GDM1 (cell line): Measurements from ENCODE around the gene ALPI.

ENCODE experiments used
- DNase-seq: peaks from one replicate; lab custom pipeline; 2025; lab: John Stamatoyannopoulos, UW

Gene ALPI

GRCh38 chr2:232485348-232485756 lies 29.4 kb downstream of the ALPI start:
- DNase-seq, result no peak

DNA sequence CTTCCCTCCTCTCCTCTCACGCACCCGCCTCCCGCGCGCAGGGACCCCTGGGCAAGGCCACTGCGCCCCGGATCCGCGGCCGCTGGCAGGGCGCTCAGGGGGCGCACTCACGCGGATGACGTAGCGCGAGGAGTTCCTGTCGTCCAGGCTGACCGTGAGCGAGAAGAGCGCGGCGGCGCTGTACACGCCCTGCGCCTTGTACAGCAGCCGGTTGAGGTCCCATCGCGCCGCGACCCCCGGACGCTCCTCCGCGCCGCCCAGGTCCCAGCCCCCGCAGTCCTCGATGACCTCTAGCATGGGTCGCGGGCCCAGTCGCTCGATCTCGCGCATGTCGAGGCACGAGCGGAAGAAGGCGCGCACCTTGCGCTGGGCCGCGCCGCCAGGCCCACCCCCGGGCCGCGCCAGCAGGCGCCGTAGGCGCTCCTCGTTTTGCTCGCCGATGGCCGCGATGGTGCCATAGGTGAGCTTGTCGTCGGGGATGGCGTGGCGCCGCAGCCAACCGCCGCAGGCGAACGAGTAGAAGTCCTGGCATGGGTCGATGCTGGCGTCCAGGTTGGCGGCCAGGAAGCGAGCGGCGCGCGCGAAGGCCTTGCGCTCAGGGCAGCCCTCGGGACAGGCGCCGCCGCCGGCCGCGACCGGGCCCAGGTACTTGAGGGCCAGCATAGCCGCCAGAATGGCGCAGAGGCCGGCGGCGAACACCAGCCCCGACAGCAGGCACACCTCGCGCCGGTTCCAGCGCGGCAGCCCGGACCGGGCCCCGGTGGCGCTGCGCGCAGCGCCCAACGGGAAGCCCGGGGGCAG lies 30.0 kb downstream of the ALPI start:
- no peak for DNase-seq

DNA sequence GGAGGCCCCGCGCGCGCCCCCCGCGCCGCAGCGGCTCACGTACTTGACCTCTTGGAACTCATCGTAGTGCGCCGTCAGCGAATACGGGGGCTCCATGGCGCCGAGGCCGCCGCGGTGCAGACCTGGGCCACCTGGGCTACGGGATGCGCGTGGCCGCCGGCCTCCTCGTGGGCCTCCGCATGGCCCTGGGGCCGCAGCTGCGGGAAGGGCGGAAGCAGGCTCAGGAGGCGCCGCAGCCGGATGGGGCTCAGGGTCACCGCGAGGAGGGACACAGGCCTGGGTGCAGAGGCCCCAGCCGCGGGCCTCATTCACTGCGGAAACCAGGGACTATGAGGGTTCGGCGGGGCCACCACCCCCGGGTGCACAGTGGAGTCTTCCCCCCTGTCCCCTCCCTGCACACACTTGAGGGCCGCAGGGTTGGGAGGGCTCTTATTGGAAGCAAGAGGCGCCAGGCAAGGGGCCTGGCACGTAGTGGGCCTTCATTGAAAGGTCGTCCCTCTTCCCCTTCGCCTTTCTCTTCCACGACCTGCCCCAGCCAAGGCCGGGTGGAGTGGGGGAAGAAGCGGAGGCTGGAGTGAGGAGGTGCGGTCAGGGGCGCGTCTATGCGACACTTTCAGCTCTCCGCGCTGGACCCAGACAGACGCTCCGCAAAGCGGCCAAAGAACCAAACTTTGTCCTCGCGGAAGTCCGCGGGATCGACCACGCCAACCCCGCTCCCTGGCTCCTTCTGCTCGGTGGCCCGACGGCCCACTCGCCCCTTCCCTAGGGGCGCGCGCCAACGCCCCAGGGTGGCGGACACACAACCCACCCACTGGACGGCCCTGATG lies 30.8 kb downstream of the ALPI start:
- no peak for DNase-seq

GRCh38 chr2:232487385-232488096 lies 31.6 kb downstream of the ALPI start, which contains the start of gene ECEL1:
TSS of gene ECEL1 (minus strand) at chr2:232487834. CDS start at chr2:232486653, 1,181 bp downstream.
- no peak for DNase-seq

- DNase-seq, result no peak
Observed at GRCh38 chr2:232488097-232488711, 32.3 kb downstream of the ALPI start.

- no peak for DNase-seq
Observed at GRCh38 chr2:232488721-232489300, 32.9 kb downstream of the ALPI start.

DNA sequence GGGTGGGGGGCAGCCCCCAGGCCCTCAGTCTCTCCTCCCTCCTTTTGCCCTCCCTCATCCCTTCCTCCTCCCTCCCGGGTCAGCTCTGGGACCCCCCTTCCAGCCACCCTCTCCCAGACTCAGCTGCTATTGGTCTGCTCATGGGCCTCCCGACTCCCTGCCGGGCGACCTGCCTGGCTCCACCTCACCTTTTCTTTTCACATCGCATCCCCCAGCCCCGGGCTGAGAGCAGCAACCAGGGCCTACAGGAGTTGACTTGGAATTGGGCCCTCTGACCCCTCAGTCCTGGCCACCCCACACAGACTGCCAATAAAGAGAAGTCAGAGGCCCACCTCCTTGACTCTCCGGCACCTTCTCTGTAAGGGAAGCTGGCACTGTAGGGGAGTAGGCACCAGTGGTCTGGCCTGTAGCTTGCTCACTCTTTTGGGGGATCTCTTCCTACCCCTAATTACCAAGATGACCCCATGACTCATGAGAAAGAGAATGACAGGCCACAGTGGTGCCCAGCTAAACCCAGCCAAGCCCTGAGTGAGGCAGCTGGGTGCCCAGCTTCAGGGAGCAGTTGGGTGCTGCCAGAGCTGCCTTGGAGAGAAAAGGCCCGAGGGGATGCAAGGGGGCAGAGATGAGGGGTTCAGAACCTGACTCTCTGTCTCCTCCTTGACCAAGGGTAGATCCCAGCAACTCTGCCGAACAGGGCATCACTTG lies 33.7 kb downstream of the ALPI start:
- no peak for DNase-seq

DNA sequence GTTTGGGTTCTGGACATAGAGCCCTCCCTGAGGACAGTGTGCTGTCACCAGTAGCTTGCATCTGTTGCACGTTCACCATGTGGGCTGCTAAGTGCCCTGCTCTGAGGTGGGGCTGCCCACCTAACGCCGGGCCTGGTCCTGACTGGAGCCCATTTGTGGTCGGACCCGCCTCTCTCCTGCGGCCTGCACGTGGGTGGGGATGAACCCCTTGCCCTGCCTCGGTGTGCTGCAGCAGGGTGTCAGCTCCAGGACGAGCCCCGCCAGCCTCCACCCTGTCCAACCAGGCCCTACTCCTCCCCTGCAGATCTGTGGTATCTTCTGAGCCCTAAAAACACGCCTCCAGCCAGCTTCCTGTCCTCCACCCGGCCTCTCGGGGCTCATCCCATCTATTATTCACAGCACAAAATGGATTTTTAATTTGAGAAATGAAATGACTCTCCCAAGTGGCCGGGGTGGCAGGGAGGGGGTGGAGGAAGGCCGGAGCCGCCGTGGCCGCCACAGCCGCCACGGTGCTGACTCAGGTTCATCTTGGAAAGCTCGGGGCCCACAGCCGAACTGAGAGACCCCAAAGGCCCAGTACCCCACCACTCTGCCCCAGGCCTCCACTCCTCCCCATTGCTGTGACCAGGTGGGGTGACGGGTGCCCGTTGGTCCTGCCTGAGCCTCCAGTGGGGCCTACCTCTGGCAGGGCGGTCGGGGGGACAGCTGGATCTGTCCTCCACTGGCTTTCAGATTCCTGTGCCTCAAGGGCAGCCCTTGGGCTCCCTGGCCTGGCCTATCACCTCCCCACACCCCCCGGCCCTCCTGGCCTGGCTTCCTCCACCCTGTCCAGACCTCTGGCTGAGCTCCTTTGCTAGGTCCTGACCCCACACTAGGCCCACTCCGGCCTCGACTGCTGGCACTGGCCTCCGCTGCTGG lies 34.5 kb downstream of the ALPI start:
- no peak for DNase-seq

DNA sequence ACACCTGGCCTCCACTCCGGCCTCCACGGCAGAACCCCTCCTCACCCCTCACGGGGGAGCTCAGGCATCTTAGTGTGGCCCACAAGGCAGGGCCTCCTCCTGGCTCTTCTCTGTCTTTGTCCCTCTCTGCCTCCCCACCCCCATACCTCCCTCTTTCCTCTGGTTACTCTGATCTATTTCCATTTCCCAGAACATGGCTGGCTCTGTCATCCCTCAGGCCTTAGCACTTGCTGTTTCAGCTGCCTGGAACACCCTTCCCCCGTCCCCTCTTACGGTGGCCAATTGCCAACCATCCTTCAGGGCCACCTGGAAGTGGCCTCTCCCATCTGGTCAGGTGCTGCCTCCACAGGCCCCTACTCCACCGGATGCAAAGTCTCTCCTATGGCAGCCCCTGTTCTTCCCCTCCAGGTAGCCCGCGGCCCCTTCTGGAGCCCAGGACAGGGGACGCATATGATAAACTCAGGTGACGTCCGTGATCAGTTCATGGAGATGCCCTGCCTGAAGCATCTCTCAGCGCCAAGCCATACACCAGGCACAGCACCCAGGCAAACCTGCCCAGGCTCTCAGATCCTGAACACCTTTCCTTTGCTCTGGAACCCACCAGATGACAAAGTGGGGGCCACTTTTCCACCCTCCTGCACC lies 35.3 kb downstream of the ALPI start:
- DNase-seq, result no peak

GRCh38 chr2:232492236-232492848 lies 36.4 kb downstream of the ALPI start:
- no peak for DNase-seq

GRCh38 chr2:232492963-232493700 lies 37.2 kb downstream of the ALPI start:
- no peak for DNase-seq

GRCh38 chr2:232493701-232494474 lies 37.9 kb downstream of the ALPI start:
- no peak for DNase-seq

DNA sequence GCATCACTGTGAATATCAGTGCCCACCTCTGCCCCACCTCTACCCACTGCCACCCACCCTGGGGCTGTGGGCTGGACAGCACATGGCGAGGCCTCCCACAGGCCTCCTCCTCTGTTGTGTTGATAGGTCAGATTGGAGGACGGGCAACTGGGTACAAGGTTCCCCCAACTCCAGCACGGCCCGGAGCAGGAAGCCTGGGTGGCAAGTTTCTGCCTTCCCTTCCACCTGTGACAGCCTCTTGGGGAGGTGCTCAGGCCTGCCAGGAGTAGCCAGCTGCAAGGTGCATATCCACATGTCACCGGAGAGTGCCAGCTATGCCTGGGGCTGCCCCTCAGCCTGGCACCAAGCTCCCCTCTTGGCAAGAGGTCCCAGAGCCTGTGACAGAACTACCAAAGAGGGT lies 38.6 kb downstream of the ALPI start:
- DNase-seq, result no peak

- no peak for DNase-seq
Observed at GRCh38 chr2:232495292-232495691, 39.3 kb downstream of the ALPI start.

DNA sequence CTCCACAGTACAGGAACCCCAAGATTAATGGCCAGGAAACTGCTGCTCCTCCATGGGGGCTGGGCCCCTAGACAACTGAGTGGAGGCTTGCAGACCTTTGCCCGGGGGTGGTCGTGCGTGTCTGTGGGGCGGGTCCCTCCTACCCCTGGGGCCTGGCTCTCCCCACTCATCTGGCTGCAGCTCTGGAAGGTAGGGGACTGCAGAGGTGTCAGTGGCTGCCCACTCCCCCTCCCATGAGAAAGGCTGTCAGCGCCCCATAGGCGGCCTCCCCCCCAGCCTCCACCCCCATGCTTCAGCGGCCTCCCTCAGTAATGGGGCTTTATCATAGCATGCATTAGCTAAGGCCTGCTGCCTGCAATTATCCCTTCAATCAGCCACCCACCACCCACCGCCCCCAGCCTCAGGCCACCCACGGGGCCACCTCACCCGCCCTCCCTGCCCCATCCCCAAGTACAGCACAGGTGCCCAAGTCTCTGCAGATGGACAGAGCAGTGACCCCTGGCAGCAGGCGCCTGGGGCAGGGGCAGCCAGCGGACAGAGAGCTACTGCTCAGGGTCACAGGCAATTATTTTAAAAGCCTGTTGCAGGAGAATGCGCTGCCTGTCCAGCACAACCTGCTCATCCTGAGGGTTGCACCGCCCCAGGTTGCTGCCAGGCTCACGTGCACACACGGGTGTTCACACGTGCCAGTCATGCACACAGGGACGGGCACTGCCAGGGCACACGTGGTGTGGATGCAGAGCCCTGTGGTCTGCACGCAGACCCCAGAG lies 40.7 kb downstream of the ALPI start:
- no peak for DNase-seq

DNA sequence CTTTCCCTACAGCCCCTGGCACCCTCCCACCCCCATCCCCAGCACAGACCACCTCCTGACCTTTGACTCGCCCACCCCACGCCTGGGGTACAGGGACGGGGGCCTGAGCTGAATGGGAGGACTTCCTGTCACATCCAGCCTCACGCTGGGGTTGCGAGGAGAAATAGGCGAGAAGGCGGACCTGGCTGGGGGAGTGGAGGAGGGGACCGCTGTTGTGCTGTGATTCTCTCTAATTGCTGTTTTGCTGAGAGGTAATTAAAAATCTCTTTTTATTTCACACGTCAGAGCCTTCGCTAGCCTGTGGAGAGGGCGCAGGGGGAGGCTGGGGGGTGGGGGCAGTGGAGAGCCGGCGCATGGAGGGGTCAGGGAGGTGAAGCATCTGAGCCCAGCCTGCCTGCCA lies 41.4 kb downstream of the ALPI start:
- no peak for DNase-seq

DNA sequence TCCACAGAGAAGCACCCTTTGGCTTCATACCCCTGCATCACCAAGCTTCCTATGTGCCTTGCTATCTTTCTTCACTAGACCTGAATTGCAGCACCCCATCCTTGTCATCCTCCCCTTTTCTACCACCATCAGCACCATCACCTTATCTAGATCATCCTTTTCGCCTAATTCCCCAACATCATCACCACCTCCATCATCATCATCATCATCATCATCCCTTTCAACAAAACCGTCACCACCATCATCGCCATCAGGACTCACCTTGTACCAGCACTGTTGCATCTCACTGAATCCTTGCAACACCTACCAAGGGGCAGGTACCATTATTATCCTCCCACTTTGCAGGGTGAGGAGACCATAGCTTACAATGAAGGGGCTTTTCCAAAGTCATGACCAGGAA lies 42.5 kb downstream of the ALPI start:
- no peak for DNase-seq
